ENCODE measurements around the gene PSMD11.

DNA sequence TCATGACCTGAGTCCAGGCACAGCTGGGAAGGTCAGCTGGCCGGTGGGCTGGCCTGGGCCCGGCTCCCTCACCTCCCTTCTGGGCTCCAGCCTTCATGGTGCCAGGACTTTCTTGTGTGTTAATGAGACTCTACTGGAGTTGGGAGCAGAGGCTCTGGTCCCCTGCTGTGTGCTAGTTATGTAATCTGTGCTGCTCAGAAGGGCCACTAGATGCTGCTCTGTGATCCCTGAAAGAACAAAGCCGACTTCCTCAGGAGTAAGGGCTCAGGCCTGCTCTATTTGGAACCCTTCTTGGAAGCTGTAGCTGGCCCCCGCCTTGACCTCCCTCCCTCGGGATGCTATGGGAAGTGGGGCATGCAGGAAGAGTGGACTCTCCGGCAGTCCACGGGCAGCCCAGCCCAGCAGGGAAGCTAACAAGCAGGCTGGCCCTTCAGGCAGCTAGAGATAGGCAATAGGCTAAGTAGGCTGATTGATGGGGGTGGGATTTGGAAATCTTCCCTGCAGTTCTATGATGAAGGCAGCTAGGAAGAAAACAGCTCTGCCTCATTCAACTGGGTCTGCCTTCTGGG lies 39.2 kb downstream of the PSMD11 start:
- TF ChIP-seq, protein P1, sequence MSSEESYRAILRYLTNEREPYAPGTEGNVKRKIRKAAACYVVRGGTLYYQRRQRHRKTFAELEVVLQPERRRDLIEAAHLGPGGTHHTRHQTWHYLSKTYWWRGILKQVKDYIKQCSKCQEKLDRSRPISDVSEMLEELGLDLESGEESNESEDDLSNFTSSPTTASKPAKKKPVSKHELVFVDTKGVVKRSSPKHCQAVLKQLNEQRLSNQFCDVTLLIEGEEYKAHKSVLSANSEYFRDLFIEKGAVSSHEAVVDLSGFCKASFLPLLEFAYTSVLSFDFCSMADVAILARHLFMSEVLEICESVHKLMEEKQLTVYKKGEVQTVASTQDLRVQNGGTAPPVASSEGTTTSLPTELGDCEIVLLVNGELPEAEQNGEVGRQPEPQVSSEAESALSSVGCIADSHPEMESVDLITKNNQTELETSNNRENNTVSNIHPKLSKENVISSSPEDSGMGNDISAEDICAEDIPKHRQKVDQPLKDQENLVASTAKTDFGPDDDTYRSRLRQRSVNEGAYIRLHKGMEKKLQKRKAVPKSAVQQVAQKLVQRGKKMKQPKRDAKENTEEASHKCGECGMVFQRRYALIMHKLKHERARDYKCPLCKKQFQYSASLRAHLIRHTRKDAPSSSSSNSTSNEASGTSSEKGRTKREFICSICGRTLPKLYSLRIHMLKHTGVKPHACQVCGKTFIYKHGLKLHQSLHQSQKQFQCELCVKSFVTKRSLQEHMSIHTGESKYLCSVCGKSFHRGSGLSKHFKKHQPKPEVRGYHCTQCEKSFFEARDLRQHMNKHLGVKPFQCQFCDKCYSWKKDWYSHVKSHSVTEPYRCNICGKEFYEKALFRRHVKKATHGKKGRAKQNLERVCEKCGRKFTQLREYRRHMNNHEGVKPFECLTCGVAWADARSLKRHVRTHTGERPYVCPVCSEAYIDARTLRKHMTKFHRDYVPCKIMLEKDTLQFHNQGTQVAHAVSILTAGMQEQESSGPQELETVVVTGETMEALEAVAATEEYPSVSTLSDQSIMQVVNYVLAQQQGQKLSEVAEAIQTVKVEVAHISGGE (tag by site-specific recombination; conservative IDR thresholded peaks at IDR 0.05; ENCODE audit: low read depth) = no peak
- TF ChIP-seq YY1 (tag by site-specific recombination; IDR thresholded peaks at IDR 0.05) = no peak
- TF ChIP-seq ZNF292 (tag by site-specific recombination; IDR thresholded peaks at IDR 0.05; ENCODE audit: borderline replicate concordance, low read depth) = no peak
- TF ChIP-seq, protein P2, sequence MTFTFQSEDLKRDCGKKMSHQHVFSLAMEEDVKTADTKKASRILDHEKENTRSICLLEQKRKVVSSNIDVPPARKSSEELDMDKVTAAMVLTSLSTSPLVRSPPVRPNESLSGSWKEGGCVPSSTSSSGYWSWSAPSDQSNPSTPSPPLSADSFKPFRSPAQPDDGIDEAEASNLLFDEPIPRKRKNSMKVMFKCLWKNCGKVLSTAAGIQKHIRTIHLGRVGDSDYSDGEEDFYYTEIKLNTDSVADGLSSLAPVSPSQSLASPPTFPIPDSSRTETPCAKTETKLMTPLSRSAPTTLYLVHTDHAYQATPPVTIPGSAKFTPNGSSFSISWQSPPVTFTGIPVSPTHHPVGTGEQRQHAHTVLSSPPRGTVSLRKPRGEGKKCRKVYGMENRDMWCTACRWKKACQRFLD (tag by site-specific recombination; IDR thresholded peaks at IDR 0.05) = no peak
- no peak for TF ChIP-seq ZBTB20 (tag by site-specific recombination; IDR thresholded peaks at IDR 0.05)
- TF ChIP-seq, protein P3, sequence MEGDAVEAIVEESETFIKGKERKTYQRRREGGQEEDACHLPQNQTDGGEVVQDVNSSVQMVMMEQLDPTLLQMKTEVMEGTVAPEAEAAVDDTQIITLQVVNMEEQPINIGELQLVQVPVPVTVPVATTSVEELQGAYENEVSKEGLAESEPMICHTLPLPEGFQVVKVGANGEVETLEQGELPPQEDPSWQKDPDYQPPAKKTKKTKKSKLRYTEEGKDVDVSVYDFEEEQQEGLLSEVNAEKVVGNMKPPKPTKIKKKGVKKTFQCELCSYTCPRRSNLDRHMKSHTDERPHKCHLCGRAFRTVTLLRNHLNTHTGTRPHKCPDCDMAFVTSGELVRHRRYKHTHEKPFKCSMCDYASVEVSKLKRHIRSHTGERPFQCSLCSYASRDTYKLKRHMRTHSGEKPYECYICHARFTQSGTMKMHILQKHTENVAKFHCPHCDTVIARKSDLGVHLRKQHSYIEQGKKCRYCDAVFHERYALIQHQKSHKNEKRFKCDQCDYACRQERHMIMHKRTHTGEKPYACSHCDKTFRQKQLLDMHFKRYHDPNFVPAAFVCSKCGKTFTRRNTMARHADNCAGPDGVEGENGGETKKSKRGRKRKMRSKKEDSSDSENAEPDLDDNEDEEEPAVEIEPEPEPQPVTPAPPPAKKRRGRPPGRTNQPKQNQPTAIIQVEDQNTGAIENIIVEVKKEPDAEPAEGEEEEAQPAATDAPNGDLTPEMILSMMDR (tag by site-specific recombination; IDR thresholded peaks at IDR 0.05) = peak; percentile 70
- TF ChIP-seq, protein P4, sequence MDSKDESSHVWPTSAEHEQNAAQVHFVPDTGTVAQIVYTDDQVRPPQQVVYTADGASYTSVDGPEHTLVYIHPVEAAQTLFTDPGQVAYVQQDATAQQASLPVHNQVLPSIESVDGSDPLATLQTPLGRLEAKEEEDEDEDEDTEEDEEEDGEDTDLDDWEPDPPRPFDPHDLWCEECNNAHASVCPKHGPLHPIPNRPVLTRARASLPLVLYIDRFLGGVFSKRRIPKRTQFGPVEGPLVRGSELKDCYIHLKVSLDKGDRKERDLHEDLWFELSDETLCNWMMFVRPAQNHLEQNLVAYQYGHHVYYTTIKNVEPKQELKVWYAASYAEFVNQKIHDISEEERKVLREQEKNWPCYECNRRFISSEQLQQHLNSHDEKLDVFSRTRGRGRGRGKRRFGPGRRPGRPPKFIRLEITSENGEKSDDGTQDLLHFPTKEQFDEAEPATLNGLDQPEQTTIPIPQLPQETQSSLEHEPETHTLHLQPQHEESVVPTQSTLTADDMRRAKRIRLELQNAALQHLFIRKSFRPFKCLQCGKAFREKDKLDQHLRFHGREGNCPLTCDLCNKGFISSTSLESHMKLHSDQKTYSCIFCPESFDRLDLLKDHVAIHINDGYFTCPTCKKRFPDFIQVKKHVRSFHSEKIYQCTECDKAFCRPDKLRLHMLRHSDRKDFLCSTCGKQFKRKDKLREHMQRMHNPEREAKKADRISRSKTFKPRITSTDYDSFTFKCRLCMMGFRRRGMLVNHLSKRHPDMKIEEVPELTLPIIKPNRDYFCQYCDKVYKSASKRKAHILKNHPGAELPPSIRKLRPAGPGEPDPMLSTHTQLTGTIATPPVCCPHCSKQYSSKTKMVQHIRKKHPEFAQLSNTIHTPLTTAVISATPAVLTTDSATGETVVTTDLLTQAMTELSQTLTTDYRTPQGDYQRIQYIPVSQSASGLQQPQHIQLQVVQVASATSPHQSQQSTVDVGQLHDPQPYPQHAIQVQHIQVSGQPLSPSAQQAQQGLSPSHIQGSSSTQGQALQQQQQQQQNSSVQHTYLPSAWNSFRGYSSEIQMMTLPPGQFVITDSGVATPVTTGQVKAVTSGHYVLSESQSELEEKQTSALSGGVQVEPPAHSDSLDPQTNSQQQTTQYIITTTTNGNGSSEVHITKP (tag by site-specific recombination; IDR thresholded peaks at IDR 0.05) = no peak
- TF ChIP-seq HOXC10 (CRISPR knock-in tag; IDR thresholded peaks at IDR 0.05) = no peak
- TF ChIP-seq, protein P5, sequence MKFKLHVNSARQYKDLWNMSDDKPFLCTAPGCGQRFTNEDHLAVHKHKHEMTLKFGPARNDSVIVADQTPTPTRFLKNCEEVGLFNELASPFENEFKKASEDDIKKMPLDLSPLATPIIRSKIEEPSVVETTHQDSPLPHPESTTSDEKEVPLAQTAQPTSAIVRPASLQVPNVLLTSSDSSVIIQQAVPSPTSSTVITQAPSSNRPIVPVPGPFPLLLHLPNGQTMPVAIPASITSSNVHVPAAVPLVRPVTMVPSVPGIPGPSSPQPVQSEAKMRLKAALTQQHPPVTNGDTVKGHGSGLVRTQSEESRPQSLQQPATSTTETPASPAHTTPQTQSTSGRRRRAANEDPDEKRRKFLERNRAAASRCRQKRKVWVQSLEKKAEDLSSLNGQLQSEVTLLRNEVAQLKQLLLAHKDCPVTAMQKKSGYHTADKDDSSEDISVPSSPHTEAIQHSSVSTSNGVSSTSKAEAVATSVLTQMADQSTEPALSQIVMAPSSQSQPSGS (tag by site-specific recombination; IDR thresholded peaks at IDR 0.05; ENCODE audit: low read depth) = no peak
- TF ChIP-seq, protein P6, sequence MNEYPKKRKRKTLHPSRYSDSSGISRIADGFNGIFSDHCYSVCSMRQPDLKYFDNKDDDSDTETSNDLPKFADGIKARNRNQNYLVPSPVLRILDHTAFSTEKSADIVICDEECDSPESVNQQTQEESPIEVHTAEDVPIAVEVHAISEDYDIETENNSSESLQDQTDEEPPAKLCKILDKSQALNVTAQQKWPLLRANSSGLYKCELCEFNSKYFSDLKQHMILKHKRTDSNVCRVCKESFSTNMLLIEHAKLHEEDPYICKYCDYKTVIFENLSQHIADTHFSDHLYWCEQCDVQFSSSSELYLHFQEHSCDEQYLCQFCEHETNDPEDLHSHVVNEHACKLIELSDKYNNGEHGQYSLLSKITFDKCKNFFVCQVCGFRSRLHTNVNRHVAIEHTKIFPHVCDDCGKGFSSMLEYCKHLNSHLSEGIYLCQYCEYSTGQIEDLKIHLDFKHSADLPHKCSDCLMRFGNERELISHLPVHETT (tag by site-specific recombination; IDR thresholded peaks at IDR 0.05) = no peak
